Epithelial cell of proximal tubule (primary cell): ENCODE measurements around the gene OSBPL10. TPM values are rescaled to one million over a fixed set of nuclear protein-coding genes. Genes with fewer than 3 reads are reported as not detected.

Experiments
- DNase-seq: peaks from one replicate; pipeline ENCODE4 v3.0.0-alpha.2; 2011; ENCODE audit warnings: low read depth
- H3K4me3 ChIP-seq: 2 replicates; pipeline ENCODE4 v1.5.1; 2011; ENCODE audit warnings: low read depth, mild to moderate bottlenecking, low read length
- CTCF ChIP-seq: conservative IDR thresholded peaks from 2 replicates; pipeline ENCODE4 v1.5.1; 2012; ENCODE audit warnings: low read depth, mild to moderate bottlenecking, low read length
- total RNA-seq: library from RNA; depleted of rRNA; stranded (reverse); fragments of >200 nt; gene quantifications from 2 replicates; pipeline ENCODE4 v1.2.3, GENCODE V29; 2015

The OSBPL10 gene
- total RNA-seq, 1 donor from 2014 or later: 17.5 TPM

GRCh38 chr3:31770822-31771326 lies 210.2 kb downstream of the OSBPL10 start:
- no peak overlapping the region for H3K4me3 ChIP-seq
- no peak for DNase-seq
- TF ChIP-seq CTCF: no peak

GRCh38 chr3:31768479-31769125 lies 212.5 kb downstream of the OSBPL10 start:
- H3K4me3 ChIP-seq: no peak overlapping the region
- DNase-seq: no peak
- TF ChIP-seq CTCF: peak; percentile 66

- no peak overlapping the region for H3K4me3 ChIP-seq
- DNase-seq: no peak
- no peak for TF ChIP-seq CTCF
These were observed 213.1 kb downstream of the OSBPL10 start for GRCh38 chr3:31767920-31768319.

- no peak for TF ChIP-seq CTCF
- no peak for DNase-seq
- H3K4me3 ChIP-seq: no peak overlapping the region
These were observed 214.4 kb downstream of the OSBPL10 start for GRCh38 chr3:31766669-31767068.

- TF ChIP-seq CTCF: no peak
- DNase-seq: no peak
- no peak overlapping the region for H3K4me3 ChIP-seq
These were observed 215.2 kb downstream of the OSBPL10 start for GRCh38 chr3:31765871-31766270.

GRCh38 chr3:31763731-31764130 lies 217.3 kb downstream of the OSBPL10 start:
- DNase-seq: no peak
- no peak overlapping the region for H3K4me3 ChIP-seq
- TF ChIP-seq CTCF: no peak

- no peak for TF ChIP-seq CTCF
- H3K4me3 ChIP-seq: no peak overlapping the region
- peak; percentile 70 for DNase-seq
These were observed 218.1 kb downstream of the OSBPL10 start for GRCh38 chr3:31762888-31763351.
